Panc1 (cell line): Measurements from ENCODE around the gene SCRG1.

Experiments
- CTCF ChIP-seq: fragments of 450-650 bp; IDR thresholded peaks from 2 replicates; pipeline ENCODE4 v1.5.1; 2017; ENCODE audit warnings: mild to moderate bottlenecking
- POLR2AphosphoS5 ChIP-seq: IDR thresholded peaks from 2 replicates; pipeline ENCODE4 v1.6.1; 2012; ENCODE audit warnings: mild to moderate bottlenecking, low read depth, low read length, moderate library complexity
- REST ChIP-seq, 2 experiments: IDR thresholded peaks; 2 replicates each; pipeline ENCODE4 v1.6.1; 2011 to 2012; ENCODE audit warnings: low read depth in 2 of 2, control low read depth in 1 of 2, low read length in 1 of 2, mild to moderate bottlenecking in 1 of 2, moderate library complexity in 1 of 2; ENCODE audit not compliant: insufficient read depth in 1 of 2

DNA sequence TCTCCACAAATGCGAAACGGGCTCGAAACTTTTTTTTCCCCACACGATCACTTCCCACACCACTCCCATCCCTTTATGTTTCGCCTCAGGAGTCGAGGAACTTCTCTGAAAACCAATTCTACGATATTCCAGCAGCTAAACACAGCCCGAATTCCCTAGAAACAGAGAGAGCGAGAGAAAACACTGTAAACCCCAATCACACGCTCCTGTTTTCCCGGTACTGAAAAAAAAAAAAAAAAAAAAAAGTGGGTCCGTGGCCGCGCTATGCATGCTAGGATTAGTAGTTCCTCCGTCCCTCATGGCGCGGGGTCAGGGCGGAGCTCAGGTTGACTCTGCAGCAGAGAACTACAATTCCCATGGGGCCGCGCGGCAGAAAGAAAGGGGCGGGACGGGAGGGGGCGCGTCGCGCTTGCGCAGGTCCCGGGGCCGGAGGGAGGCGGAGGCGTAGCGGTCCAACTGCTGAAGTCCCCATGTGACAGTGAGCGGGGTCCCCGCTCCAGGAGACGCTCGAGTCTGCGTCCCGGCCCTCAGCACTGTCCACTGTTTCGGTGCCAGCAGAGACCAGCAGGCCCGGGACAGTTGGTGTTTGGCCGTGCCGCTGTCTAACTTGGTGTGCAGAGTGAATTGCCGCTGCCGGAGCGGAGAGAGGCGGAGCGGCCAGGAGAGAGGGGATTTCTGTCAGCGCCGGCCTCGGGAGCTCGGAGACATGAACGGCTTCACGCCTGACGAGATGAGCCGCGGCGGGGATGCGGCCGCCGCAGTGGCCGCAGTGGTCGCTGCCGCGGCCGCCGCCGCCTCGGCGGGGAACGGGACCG is 28.2 kb downstream of the SCRG1 start, which contains the start of gene SAP30:
- TF ChIP-seq CTCF: no peak
- peak; percentile 42; the same call in 1 of the 2 replicates for TF ChIP-seq POLR2AphosphoS5
- peak; percentile 68 to 74; a peak in 3 of 4 replicates for TF ChIP-seq REST (IDR thresholded peaks at IDR 0.05; ENCODE audit: insufficient read depth in 1 of 2, low read depth in 2 of 2, low read length in 1 of 2)
